ENCODE data around the gene PRR4.

PRR4 gene

DNA sequence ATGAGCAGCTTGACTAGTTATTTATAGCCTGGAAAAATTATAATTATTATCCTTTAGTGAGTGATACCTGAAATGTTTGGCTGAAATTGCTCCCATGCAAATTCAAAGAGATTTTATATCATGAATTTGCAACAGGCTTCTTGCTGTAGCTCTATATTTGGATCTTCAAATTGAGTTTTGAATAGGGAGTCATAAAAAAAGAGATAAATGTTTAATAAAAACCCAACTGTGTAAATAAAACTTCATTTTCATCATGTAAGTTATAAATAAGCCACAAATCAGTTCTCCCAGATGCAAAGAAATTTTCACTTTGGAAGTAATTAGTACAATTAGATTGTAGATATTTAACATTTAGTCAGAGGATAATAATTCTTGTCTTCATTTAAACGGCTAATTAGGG, 42.1 kb downstream of the PRR4 start, which contains the start of gene TAS2R8:
Gene TAS2R8 (minus strand): TSS at position 101 of the 400 bp plus-strand sequence. CDS start 306 bp downstream, outside the sequence.
- no peaks in the 10 kb centered on the region for H3K9me3 ChIP-seq (ENCODE audit: insufficient read depth, low read length)
- no peaks in the 10 kb centered on the region for H4K20me1 ChIP-seq (ENCODE audit: insufficient read depth, low read length)
- no peaks in the 10 kb centered on the region for H3K27me3 ChIP-seq (ENCODE audit: low read depth, low read length)
- H2AFZ ChIP-seq (ENCODE audit: low read depth, low read length), result no peak within 1 kb of the TSS
- H3K79me2 ChIP-seq (ENCODE audit: low read length), result no peaks in the 10 kb centered on the region
- no peak within 1 kb of the TSS for H3K4me3 ChIP-seq (ENCODE audit: low read length)
- no peak within 1 kb of the TSS for H3K9ac ChIP-seq (ENCODE audit: low read length)
- no peak within 1 kb of the TSS for H3K27ac ChIP-seq (ENCODE audit: low read length)
- H3K4me1 ChIP-seq (ENCODE audit: low read length), result no peaks in the 10 kb centered on the region
- H3K36me3 ChIP-seq (replicated peaks; ENCODE audit: low read depth, low read length), result no peaks in the 10 kb centered on the region
- TF ChIP-seq, protein P1, sequence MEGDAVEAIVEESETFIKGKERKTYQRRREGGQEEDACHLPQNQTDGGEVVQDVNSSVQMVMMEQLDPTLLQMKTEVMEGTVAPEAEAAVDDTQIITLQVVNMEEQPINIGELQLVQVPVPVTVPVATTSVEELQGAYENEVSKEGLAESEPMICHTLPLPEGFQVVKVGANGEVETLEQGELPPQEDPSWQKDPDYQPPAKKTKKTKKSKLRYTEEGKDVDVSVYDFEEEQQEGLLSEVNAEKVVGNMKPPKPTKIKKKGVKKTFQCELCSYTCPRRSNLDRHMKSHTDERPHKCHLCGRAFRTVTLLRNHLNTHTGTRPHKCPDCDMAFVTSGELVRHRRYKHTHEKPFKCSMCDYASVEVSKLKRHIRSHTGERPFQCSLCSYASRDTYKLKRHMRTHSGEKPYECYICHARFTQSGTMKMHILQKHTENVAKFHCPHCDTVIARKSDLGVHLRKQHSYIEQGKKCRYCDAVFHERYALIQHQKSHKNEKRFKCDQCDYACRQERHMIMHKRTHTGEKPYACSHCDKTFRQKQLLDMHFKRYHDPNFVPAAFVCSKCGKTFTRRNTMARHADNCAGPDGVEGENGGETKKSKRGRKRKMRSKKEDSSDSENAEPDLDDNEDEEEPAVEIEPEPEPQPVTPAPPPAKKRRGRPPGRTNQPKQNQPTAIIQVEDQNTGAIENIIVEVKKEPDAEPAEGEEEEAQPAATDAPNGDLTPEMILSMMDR (IDR thresholded peaks at IDR 0.05; ENCODE audit: low read depth, low read length), result no peak
- no peak for TF ChIP-seq EZH2phosphoT487 (IDR thresholded peaks at IDR 0.05; ENCODE audit: low read depth)
- H3K4me2 ChIP-seq (ENCODE audit: low read length), result no peak within 1 kb of the TSS

DNA sequence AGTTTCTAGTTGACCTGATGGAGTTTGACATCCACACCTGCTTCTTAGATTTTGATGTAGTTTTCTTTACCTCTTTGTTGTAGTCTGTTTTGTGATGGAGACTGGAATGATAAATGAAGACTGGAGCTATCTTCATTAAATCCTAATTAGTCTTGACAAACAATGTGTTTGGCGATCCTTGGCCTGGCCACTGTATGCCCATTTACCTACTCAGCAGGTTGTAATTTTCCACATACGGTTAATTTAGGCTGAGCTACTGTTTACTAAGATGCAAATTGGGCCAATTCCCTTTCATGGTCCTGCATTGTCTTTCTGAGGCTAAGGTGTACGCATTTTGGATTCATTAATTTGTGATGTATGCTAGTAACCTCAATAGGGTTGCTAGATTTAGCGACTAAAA, 46.7 kb downstream of the PRR4 start, which contains the start of gene TAS2R7:
Gene TAS2R7 (minus strand): TSS at position 41 of the 400 bp plus-strand sequence. CDS start 57 bp downstream, outside the sequence.
- H3K4me2 ChIP-seq (ENCODE audit: low read length), result no peak within 1 kb of the TSS
- H3K27me3 ChIP-seq (ENCODE audit: low read depth, low read length), result 0 out of 2 replicates have a peak, but pooled peaks cover 3% of the 10 kb centered on the region
- H3K79me2 ChIP-seq (ENCODE audit: low read length), result no peaks in the 10 kb centered on the region
- H3K4me1 ChIP-seq (ENCODE audit: low read length), result no peaks in the 10 kb centered on the region
- TF ChIP-seq, protein P1 (IDR thresholded peaks at IDR 0.05; ENCODE audit: low read depth, low read length), result no peak
- TF ChIP-seq EZH2phosphoT487 (IDR thresholded peaks at IDR 0.05; ENCODE audit: low read depth), result no peak
- H3K4me3 ChIP-seq (ENCODE audit: low read length), result no peak within 1 kb of the TSS
- no peak within 1 kb of the TSS for H2AFZ ChIP-seq (ENCODE audit: low read depth, low read length)
- no peak within 1 kb of the TSS for H3K27ac ChIP-seq (ENCODE audit: low read length)
- H4K20me1 ChIP-seq (ENCODE audit: insufficient read depth, low read length), result no peaks in the 10 kb centered on the region
- H3K36me3 ChIP-seq (replicated peaks; ENCODE audit: low read depth, low read length), result no peaks in the 10 kb centered on the region
- H3K9ac ChIP-seq (ENCODE audit: low read length), result no peak within 1 kb of the TSS
- no peaks in the 10 kb centered on the region for H3K9me3 ChIP-seq (ENCODE audit: insufficient read depth, low read length)

DNA sequence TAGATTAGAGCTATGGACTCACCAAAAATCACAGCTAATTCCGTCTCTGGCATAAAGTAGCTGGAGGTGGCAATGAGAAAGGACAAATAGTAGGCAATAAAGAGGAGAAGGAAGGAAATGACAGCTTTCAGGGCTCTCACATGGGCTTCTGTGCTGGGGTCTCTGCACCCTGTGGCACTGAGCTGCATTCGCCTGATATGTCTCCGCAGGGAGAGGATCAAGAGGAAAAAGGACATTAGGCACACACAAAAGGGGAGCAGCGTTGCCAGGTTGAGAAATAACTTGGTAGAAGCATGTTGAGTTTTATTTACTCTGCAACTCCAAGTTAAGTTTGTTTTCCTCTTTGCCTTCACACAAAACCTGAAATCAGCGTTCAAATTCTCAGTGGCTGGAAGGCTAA, 47.5 kb downstream of the PRR4 start:
- no peaks in the 10 kb centered on the region for H3K79me2 ChIP-seq (ENCODE audit: low read length)
- H3K4me3 ChIP-seq (ENCODE audit: low read length), result no peak overlapping the region
- no peak for TF ChIP-seq EZH2phosphoT487 (IDR thresholded peaks at IDR 0.05; ENCODE audit: low read depth)
- TF ChIP-seq, protein P1 (IDR thresholded peaks at IDR 0.05; ENCODE audit: low read depth, low read length), result no peak
- H3K4me1 ChIP-seq (ENCODE audit: low read length), result no peaks in the 10 kb centered on the region
- H2AFZ ChIP-seq (ENCODE audit: low read depth, low read length), result no peak overlapping the region
- 0 out of 2 replicates have a peak, but pooled peaks cover 3% of the 10 kb centered on the region for H3K27me3 ChIP-seq (ENCODE audit: low read depth, low read length)
- H3K27ac ChIP-seq (ENCODE audit: low read length), result no peak overlapping the region
- H3K9me3 ChIP-seq (ENCODE audit: insufficient read depth, low read length), result no peaks in the 10 kb centered on the region
- H4K20me1 ChIP-seq (ENCODE audit: insufficient read depth, low read length), result no peaks in the 10 kb centered on the region
- H3K9ac ChIP-seq (ENCODE audit: low read length), result no peak overlapping the region
- no peak overlapping the region for H3K4me2 ChIP-seq (ENCODE audit: low read length)
- H3K36me3 ChIP-seq (replicated peaks; ENCODE audit: low read depth, low read length), result no peaks in the 10 kb centered on the region
